Prostate gland (tissue), 2 donors: ENCODE data around the gene RAMACL. TPM values are rescaled to one million over a fixed set of nuclear protein-coding genes. Genes with fewer than 3 reads are reported as not detected.

Experiments
- DNase-seq: peaks from one replicate; pipeline ENCODE4 v3.0.0-alpha.2; 2019; ENCODE audit warnings: low spot score
- H3K27ac ChIP-seq, 2 donors: fragments of 200-600 bp; sonication (generic); 2 replicates each; pipeline ENCODE4 v1.5.1; 2017 to 2019
- H3K27me3 ChIP-seq: fragments of 200-600 bp; sonication (generic); replicated peaks from 2 replicates; pipeline ENCODE4 v1.5.1; 2019; ENCODE audit not compliant: insufficient read depth
- H3K36me3 ChIP-seq, 2 donors: fragments of 200-600 bp; sonication (generic); 1 replicate in 1 of 2; 2 replicates in 1 of 2; pipeline versions ENCODE4 v1.5.1 to v1.8.1; 2017 to 2019
- H3K4me1 ChIP-seq: fragments of 200-600 bp; sonication (generic); replicated peaks from 2 replicates; pipeline ENCODE4 v1.5.1; 2019
- H3K4me3 ChIP-seq, 2 donors: fragments of 200-600 bp; sonication (generic); 2 replicates each; pipeline ENCODE4 v1.5.1; 2017 to 2019
- H3K9me3 ChIP-seq: fragments of 200-600 bp; sonication (generic); 2 replicates; pipeline ENCODE4 v1.5.1; 2017
- CTCF ChIP-seq, 4 experiments: fragments of 200-600 bp in 2 of 4; fragments of 450-650 bp in 2 of 4; sonication (generic) in 2 of 4; IDR thresholded peaks; 1 replicate in 3 of 4; 2 replicates in 1 of 4; pipeline ENCODE4 v1.5.1; 2016 to 2019; ENCODE audit warnings: antibody characterized with exemption in 4 of 4, mild to moderate bottlenecking in 2 of 4, moderate library complexity in 2 of 4
- POLR2A ChIP-seq: fragments of 450-650 bp; IDR thresholded peaks from one replicate; pipeline ENCODE4 v1.6.1; 2016; ENCODE audit warnings: antibody characterized with exemption, mild to moderate bottlenecking
- POLR2AphosphoS5 ChIP-seq: sonication (generic); formaldehyde crosslinking; IDR thresholded peaks from one replicate; pipeline ENCODE4 v1.6.1; 2017; ENCODE audit warnings: antibody characterized with exemption
- WGBS: methylation state at CpG from one replicate; pipeline ENCODE4 v1.1.5; 2018; 5-methylcytosine and 5-hydroxymethylcytosine counted together
- intact Hi-C: fragments of 100-400 bp; cut with DNase I; formaldehyde crosslinking; loops from one replicate; pipeline ENCODE4 v1.14.2; 2022
- total RNA-seq, 2 donors: library from RNA; depleted of rRNA; stranded (reverse); fragments of >200 nt; gene quantifications; one replicate each; pipeline ENCODE4 v1.1.0, GENCODE V29; 2016

RAMACL gene
- total RNA-seq, 2 donors from 2014 or later = 0.68 to 1.1 TPM

DNA sequence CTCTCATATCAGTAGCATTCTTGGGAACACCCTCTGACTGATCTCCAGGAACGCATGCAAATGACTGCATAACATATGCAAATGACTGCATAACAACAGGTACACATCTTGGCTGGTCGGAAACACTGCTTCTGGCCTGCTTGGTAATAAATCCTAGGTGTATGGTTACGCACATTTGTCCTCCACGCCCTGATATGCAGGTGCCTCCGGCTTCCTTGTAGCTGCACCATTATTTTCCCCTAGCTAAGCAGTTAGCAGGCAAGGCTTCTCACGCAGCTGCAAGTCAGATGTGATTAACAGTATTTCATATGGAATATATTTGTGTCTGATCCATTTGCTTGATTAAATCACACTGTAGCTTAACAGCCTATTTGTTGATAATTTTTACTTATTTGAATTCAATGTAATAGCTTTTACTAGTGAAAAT is 34.6 kb upstream of the RAMACL start:
- intact Hi-C loops = loop anchor here (10.0 kb wide), 1 partner anchor 156 kb away; no protein-coding TSS in a partner anchor

GRCh38 chr6:166620478-166621113 is 34.1 kb upstream of the RAMACL start:
- no peaks in the 10 kb centered on the region for H3K4me1 ChIP-seq
- peak overlapping the region; percentile 35 to 59 for H3K27ac ChIP-seq
- H3K4me3 ChIP-seq = no peak overlapping the region
- no peaks in the 10 kb centered on the region for H3K36me3 ChIP-seq
- WGBS = 77% methylated on average over 8 of the region's 8 CpGs
- TF ChIP-seq POLR2A = no peak
- no peak for TF ChIP-seq POLR2AphosphoS5
- no peak for TF ChIP-seq CTCF (IDR thresholded peaks at IDR 0.05)
- no peaks in the 10 kb centered on the region for H3K27me3 ChIP-seq
- intact Hi-C loops = loop anchor here (10.0 kb wide), 1 partner anchor 156 kb away; no protein-coding TSS in a partner anchor
- H3K9me3 ChIP-seq = no peaks in the 10 kb centered on the region
- no peak for DNase-seq

More for the DNA sequence above, 34.6 kb upstream of the RAMACL start:
- Histone ChIP-seq H3K27me3 (no peaks in the 10 kb centered on the region), H3K4me1 (no peaks in the 10 kb centered on the region), H3K36me3 (no peaks in the 10 kb centered on the region), H3K27ac (peak overlapping the region in 1 of 2 donors; percentile 59), H3K4me3 (no peak overlapping the region), H3K9me3 (no peaks in the 10 kb centered on the region)
- 77% methylated on average over 6 of the region's 6 CpGs for WGBS
- no peak for DNase-seq
- no peak for TF ChIP-seq CTCF (IDR thresholded peaks at IDR 0.05)
- TF ChIP-seq POLR2A = no peak
- TF ChIP-seq POLR2AphosphoS5 = no peak

- H3K27me3 ChIP-seq = no peaks in the 10 kb centered on the region
- TF ChIP-seq CTCF (IDR thresholded peaks at IDR 0.05) (no peak), POLR2AphosphoS5 (peak; percentile 77)
- intact Hi-C loops = loop anchor here (10.0 kb wide), 1 partner anchor 155 kb away; no protein-coding TSS in a partner anchor
- 18% methylated on average over 3 of the region's 3 CpGs for WGBS
- no peaks in the 10 kb centered on the region for H3K9me3 ChIP-seq
- H3K4me1 ChIP-seq = no peaks in the 10 kb centered on the region
- H3K27ac ChIP-seq = peak overlapping the region; percentile 35 to 59
- no peak overlapping the region for H3K4me3 ChIP-seq
- DNase-seq = peak; percentile 51
- H3K36me3 ChIP-seq = no peaks in the 10 kb centered on the region
Observed at GRCh38 chr6:166619912-166620311, 33.4 kb upstream of the RAMACL start.

DNA sequence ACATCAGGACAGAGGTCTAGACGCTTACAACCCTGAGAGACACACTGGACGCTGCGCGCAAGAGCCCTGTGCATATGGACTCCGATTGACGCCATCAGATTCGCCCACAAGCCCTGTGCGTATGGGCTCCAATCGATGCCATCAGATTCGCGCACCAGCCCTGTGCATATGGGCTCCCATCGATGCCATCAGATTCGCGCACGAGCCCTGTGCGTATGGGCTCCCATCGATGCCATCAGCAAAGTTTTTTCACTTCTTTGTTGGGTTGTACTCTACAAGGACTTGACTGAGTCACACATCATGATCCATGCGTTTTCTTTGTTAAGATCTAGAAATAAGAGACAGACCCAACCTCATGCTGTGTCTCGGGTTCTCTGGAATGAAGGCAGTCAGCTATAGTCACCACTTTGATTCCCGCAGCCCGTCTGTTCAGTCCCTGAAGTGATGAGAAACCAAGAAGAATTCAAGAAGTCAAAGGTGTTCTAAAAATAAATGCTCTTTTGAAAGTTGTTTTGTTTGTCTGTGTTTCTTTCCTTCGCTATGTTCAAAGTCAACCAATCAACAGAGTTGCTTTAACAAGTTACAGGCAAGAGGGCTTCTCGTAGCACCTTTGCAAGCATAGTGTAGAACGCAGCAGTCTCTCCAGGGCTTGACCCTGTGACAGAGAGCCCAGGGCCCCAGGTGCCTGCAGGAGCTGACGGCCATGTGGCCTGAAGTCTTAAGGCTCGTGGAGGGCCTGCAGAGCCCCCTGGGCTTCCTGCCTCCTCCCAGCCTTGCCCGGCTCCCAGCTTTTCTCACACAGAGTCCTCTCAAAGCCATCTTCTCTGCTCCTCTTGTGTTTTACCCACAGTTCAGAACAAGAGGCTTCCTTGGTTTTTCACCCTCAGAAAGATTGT is 32.6 kb upstream of the RAMACL start:
- Histone ChIP-seq H3K36me3 (no peaks in the 10 kb centered on the region), H3K27ac (peak overlapping the region in 1 of 2 donors; percentile 59), H3K4me3 (no peak overlapping the region), H3K27me3 (no peaks in the 10 kb centered on the region), H3K4me1 (no peaks in the 10 kb centered on the region), H3K9me3 (no peaks in the 10 kb centered on the region)
- 95% methylated on average over 27 of the region's 27 CpGs for WGBS
- TF ChIP-seq CTCF (IDR thresholded peaks at IDR 0.05) = no peak
- TF ChIP-seq POLR2A = no peak
- no peak for TF ChIP-seq POLR2AphosphoS5
- intact Hi-C loops = no loop called here
- DNase-seq = no peak
